ENCODE data around the gene OPN1SW. TPM values are rescaled to one million over a fixed set of nuclear protein-coding genes. Genes with fewer than 3 reads are reported as not detected.

Gene OPN1SW
- total and polyA plus RNA-seq, 7 donors = 0.10 TPM; not detected in 6

GRCh38 chr7:128792471-128793180, 17.0 kb upstream of the OPN1SW start:
- Histone ChIP-seq H3K4me3 (peak overlapping the region; percentile 87), H3K9me3 (no peaks in the 10 kb centered on the region), H3K36me3 (ENCODE audit: insufficient read depth in 1 of 2, low read depth in 1 of 2) (no peaks in the 10 kb centered on the region), H3K27ac (no peak overlapping the region), H3K4me1 (peaks cover 20% of the 10 kb centered on the region), H3K27me3 (ENCODE audit: insufficient read depth in 3 of 3, low read length in 2 of 3) (no peaks in the 10 kb centered on the region)
- DNase-seq (no peak), ATAC-seq (peak in 1 of 4 donors; percentile 18)
- TF ChIP-seq CTCF (IDR thresholded peaks at IDR 0.05) = no peak
- intact Hi-C loops (cut with DNase I) = loop anchor here (5.0 kb wide), 1 partner anchor 35 kb away; no protein-coding TSS in a partner anchor
- 40 to 55% (median 44%) methylated on average over 10 of the region's 10 CpGs for WGBS, 3 donors

- H3K27ac ChIP-seq = no peak overlapping the region
- no peaks in the 10 kb centered on the region for H3K27me3 ChIP-seq (ENCODE audit: insufficient read depth in 3 of 3, low read length in 2 of 3)
- H3K9me3 ChIP-seq = no peaks in the 10 kb centered on the region
- H3K36me3 ChIP-seq (ENCODE audit: insufficient read depth in 1 of 2, low read depth in 1 of 2) = no peaks in the 10 kb centered on the region
- peaks cover 20% of the 10 kb centered on the region for H3K4me1 ChIP-seq
- peak in 1 of 4 donors; percentile 28 for ATAC-seq
- DNase-seq = no peak
- intact Hi-C loops (cut with DNase I) = loop anchor here (5.0 kb wide), 1 partner anchor 35 kb away; no protein-coding TSS in a partner anchor
- 28 to 35% (median 28%) methylated on average over 8 to 9 of the region's 9 CpGs for WGBS, 3 donors
- TF ChIP-seq CTCF (IDR thresholded peaks at IDR 0.05) = no peak
- peak overlapping the region; percentile 87 for H3K4me3 ChIP-seq
Measured at GRCh38 chr7:128791972-128792327, 16.4 kb upstream of the OPN1SW start.

- intact Hi-C loops (cut with DNase I) = loop anchor here (5.0 kb wide), 1 partner anchor 36 kb away; no protein-coding TSS in a partner anchor
- DNase-seq (peak; percentile 81 to 84), ATAC-seq (peak; percentile 77 to 84 (median 79))
- no peaks in the 10 kb centered on the region for H3K9me3 ChIP-seq
- peak within 1 kb of the TSS; percentile 87 for H3K4me3 ChIP-seq
- 1% methylated on average over 31 to 80 of the region's 80 CpGs for WGBS, 3 donors
- H3K36me3 ChIP-seq (ENCODE audit: insufficient read depth in 1 of 2, low read depth in 1 of 2) = no peaks in the 10 kb centered on the region
- no peaks in the 10 kb centered on the region for H3K27me3 ChIP-seq (ENCODE audit: insufficient read depth in 3 of 3, low read length in 2 of 3)
- peak within 1 kb of the TSS; percentile 30 for H3K27ac ChIP-seq
- no peak for TF ChIP-seq CTCF (IDR thresholded peaks at IDR 0.05)
- H3K4me1 ChIP-seq = peaks cover 20% of the 10 kb centered on the region
Measured at GRCh38 chr7:128791121-128791971, 15.8 kb upstream of the OPN1SW start, which contains the start of gene CCDC136. Gene CCDC136, plus strand, starts transcription at chr7:128791968. Its CDS starts 444 bp downstream, at chr7:128792412.

GRCh38 chr7:128790315-128791041, 14.9 kb upstream of the OPN1SW start:
- Histone ChIP-seq H3K9me3 (no peaks in the 10 kb centered on the region), H3K4me1 (peaks cover 18% of the 10 kb centered on the region), H3K36me3 (ENCODE audit: insufficient read depth in 1 of 2, low read depth in 1 of 2) (no peaks in the 10 kb centered on the region), H3K27me3 (ENCODE audit: insufficient read depth in 3 of 3, low read length in 2 of 3) (no peaks in the 10 kb centered on the region), H3K4me3 (peak overlapping the region; percentile 87), H3K27ac (peak overlapping the region; percentile 30)
- peak in 2 of 4 donors; percentile 12 to 37 for ATAC-seq
- 17 to 40% (median 24%) methylated on average over 24 to 45 of the region's 45 CpGs for WGBS, 3 donors
- intact Hi-C loops (cut with DNase I) = loop anchor here (5.0 kb wide), 1 partner anchor 37 kb away; no protein-coding TSS in a partner anchor
- DNase-seq = peak in 1 of 2 donors; percentile 58
- no peak for TF ChIP-seq CTCF (IDR thresholded peaks at IDR 0.05)

All from psoas muscle (tissue), 8 donors.